HG02943 (cell line): Measurements from ENCODE around the gene PFKM.
A peak's percentile ranks its signal among the peaks of the same experiment; 100 is the strongest.
"Not testable (repeated sequence)": the region's sequence is repeated elsewhere in the genome, so short reads cannot be mapped to it uniquely, and the experiment has no call there.

ENCODE experiments used
- ATAC-seq: cut with Tn5 transposase; IDR thresholded peaks from one replicate; pipeline ENCODE4 v1.9.1; 2021; ENCODE audit warnings: mild to moderate bottlenecking, low read depth, moderate library complexity; ENCODE audit not compliant: unreplicated experiment

The PFKM gene

DNA sequence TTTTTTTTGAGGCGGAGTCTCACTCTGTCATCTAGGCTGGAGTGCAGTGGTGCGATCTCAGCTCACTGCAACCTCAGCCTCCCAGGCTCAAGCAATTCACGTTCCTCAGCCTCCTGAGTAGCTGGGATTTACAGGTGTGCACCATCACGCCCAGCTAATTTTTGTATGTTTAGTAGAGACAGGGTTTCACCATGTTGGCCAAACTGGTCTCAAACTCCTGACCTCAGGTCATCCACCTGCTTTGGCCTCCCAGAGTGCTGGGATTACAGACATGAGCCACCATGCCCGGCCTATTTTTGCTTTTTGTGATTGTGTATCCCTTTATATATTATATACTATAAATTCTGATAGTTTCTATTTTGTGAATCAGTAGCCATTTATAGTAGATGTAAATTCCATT lies 36.6 kb downstream of the PFKM start:
- not testable (repeated sequence) for ATAC-seq

DNA sequence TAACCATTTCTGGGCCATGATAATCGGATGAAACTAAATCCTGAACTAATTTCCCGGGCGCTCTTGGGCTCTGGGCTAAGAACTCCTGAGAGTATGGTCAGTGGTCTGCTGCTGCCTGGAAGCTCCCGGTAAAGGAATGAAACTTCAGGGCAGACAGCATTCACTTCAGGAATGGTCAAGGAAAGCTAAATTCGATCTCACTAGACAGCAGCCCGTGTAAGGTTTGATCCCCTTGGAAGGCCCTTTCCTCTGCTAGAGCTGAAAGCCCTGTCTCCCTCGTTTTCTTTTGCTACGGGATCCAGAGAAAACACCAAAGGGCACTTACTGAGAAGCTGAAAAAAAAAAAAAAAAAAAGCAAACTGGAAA lies 37.5 kb downstream of the PFKM start:
- no peak for ATAC-seq

DNA sequence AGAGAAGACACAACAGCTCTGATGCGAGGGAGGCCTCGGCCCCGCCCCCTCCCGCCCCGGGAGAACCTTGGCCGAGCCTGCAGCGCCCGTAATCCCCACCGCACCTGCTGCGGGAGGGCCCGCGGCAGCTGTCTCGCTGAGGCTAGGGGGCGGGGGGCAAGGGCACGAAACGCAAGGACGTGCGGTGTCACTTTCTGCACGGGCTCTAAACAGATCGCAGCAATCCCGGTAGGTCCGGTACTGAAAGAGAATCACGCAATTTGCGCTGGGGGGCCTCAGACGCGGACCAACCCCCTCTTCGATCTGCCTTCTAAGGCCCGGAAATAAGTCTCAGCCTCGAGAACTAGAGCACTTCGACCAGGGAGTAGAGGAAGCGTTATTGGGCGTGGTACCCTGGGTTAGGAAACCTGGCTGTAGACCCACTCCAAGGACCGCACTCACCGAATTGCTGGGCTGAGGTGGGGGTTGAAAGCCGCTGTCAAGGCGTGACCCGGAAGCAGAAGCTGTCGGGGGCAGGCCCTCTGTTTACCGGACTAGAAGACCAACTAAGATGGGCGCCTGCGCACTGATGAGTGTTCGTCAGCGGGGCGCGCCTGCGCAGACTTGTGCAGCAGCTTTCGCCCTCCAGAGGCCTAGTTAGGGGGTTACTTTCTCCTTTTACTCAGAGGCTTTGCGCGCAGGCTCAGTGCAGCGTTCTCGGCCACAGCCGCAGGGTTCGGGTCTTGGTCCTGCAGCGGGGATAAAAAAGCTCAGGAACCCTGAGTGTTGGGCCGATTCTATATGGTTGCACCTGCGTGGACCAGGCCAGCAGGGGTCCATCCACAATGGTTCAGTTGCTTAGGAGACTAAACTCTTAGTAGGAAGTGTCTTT lies 38.1 kb downstream of the PFKM start, which contains the start of gene ASB8:
TSS of gene ASB8 (minus strand) at position 498 of the 871 bp plus-strand sequence. CDS start 4,019 bp downstream, outside the sequence.
- peak; percentile 92 for ATAC-seq

DNA sequence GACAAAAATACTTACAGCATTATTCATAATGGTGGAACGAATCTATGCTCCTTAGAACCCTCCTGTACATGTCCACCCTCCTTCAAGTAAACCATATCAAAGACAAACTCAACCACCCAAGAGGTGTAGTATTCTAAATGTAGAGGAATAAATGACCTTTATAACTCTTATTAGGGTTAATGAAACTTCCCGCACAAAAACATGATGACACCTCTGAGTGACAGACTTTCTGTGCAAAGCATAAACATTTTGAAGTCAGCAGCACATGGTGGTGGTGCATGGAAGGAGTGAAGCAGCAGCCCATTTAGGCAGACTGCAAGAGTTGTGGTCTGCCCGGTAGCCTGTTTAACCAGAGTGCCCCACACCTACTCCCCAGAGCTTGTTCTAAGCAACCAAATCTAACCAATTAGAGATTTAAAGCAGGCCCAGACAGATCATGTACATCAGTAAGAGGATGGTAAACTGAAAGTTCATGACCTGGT lies 38.8 kb downstream of the PFKM start:
- ATAC-seq, result no peak

DNA sequence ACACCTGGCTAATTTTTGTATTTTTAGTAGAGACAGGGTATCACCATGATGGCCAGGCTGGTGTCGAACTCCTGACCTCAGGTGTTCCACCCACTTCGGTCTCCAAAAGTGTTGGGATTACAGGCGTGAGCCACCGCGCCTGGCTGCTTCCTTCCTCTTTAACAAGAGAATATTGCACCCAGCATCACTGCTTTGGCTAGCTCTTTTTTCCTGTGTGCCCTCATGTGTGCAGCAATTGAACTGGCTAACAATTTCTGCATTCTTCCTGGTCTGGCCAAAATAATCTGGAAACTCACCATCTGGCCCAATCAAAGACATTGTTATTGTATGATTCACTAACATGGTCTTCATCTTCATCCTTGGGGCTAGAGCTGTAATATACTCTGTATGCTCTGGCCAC lies 40.9 kb downstream of the PFKM start:
- no peak for ATAC-seq

DNA sequence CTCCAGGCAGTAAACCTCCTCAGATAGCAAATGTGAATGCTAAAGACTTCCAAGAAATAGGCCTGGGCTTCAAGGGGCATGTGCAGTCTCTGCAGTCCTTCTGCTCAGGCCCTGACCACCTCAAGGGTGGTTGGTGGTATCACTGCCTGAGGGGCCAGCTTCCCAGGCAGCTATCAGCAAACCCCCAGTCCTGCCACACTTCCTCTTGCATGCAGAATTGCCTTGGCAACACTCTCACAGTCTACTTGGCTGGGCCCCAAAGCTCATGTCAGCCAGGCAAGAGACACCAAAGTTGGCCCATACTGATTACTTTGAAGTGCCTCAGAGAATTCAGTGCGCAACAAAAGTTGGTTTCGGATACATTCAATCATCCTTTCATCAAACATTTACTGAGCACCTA lies 41.6 kb downstream of the PFKM start:
- no peak for ATAC-seq

DNA sequence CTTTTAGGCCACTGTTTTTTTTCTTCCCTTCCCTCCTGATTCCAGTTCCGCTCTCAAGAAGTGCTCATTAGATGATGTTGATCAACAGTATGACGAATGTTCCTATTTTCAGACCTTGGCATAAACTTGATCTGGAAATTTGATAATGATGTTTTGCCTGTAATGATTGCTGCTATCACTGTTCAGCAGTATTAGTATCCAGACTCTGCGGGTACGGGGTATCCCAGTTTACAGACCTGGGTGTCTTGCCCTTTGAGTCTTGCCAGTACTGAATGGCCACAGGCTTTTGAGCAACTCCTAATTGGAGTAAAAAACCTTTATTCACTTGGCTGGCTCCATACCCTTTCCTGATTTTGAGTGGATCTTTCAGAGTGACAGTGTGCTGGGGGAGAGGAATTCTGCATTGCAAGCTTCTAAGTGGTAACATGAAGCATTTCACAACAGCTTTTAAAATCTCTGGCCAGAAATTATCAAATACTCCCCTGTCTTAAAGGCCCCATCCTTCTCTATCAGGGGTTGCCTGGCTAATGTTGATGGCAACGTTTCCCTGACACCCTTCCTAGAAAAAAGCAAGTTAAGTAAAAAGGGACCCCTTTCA lies 44.1 kb downstream of the PFKM start:
- ATAC-seq, result no peak

DNA sequence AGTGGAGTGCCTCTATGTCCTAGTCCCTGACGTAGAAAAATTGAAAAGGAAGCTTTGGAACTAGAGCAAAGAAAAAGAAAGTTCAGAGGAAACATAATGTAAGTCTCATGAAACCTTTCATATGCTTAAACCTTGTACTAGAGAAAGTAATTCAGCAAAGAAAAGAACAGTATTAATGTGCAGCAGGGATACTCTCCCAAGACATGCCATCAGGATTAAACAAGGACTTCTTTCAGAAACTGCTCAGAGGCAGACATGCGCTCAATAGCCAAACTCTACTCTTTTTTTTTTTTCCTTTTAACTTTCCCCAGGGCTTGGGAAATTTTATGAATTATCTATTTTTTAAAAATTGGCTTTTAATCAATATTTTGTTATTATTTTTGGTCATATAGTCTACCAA lies 45.3 kb downstream of the PFKM start:
- no peak for ATAC-seq

DNA sequence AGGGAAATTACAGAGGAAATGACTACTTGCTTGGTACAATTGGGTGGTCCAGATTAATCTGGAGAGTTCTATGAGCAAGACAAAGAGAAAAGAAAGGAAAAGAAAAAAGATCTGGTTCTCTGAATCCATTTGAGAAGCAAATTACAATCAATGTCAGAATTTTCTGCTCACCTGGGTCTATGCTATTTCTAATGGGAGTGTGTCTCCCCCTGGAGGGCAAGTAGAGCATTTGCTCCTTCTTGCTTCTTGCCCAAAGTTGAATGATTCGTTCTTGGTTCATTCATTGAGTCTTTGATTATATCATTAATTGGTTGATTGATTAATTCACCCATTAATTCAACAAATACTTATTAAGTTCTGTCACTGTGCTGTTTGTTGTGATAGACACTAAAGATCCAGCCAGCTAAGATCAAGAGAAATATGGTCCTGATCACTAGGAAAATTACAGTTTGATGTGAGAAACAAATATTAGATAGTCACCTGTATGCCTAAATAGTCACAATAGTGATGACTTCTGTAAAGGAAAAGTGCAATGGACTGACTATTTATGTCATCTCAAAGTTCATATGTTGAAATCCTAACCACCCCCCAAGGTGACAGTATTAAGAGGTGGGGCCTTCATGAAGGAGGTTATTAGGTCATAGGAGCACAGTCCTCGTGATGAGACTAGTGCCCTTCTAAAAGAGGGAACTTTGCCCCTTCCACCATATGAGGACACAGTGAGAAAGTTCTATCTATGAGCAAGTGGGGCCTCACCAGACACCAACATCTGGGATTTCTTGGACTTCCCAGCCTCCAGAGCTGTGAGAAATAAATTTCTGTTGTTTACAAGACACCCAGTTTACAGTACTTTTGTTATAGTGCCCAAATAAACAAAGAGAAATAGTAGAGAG lies 46.2 kb downstream of the PFKM start:
- no peak for ATAC-seq

DNA sequence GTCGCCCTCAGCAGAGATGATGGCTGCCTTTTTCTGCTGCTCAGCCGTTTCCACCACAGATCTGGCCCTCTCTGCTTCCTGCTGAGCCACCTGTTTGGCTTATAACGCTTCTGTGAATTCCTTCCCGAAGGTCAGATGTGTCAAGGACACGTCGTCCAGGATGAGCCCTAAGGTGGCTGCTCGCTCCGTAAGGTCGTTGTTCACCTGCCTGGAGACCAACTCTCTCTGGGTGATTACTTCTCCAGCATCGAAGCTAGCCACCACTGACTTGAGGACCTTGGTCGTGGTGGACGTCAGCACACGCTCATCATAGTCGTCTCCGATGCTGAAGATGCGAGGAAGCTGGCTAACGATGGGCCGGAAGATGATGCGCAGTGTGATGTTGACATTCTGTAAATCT lies 49.8 kb downstream of the PFKM start:
- ATAC-seq, result no peak

DNA sequence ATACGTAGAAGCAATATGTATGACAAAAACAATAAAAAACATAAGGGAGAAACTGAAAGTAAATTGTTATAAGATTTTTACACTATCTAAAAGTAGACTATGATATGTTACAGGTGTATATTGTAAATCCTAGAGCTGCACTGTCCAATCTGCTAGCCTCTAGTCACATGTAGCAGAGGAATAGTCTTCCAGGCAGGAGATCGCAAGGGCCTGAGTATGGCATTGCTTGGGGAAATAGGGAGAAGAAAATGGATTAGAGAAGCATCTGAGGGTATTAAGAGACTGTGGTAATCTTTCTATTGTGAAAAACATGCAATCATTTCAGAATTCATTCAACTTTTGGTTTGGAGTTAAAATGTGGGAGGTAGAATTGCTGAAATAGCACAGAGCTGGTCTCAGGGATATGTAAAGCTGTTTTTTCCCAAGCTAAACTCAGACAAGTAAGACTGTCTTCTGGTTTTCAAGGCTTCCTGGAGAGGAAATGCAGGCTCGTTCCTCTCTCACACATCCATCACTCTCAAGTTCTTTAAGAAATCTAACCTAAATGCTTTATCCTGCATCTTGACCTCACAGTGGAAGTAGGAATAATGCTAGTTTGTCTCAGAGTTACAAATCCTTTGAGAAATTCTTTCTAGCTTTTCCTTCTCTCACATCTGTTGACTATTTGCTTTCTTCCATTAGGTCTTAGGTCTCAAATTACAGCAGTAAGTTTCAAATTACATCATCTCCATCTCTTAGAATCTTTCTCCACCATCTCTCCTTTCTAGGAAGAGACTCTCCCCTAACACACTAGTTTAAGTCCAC lies 56.7 kb downstream of the PFKM start:
- ATAC-seq, result no peak

DNA sequence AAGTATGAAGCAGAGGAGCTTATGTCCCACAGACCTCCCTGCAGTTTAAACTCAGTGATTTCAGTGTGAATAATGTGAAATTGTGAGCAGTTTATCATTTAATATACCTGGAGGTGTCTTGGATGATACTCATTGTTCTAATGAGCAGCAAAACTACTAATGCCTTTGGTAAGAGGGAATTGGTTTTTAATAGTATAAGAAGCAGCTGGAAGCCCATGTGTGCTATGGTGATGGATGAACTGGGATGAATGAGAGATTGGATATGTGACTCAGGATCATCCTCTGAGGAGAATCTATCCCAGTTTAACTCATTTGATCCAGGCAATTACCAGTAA lies 57.2 kb downstream of the PFKM start:
- ATAC-seq, result no peak

DNA sequence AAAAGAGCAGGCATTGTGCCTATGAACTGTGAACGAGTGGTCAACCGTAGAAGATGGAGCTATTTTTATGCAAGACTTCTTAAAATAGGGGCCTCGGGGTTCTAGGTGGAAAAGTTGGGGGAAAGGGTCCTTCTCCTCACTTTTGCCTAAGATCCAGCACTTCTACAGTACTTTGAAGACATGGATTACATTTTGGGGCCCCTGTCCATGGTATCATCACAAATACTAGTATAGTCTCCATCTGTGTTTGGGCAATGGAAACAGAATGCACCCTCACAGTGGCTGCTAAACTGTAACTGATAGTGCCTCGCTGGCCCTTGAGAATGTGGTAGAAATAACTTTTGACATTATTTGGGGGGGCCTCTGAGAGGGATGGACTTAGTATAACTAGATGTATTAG lies 58.8 kb downstream of the PFKM start:
- no peak for ATAC-seq

DNA sequence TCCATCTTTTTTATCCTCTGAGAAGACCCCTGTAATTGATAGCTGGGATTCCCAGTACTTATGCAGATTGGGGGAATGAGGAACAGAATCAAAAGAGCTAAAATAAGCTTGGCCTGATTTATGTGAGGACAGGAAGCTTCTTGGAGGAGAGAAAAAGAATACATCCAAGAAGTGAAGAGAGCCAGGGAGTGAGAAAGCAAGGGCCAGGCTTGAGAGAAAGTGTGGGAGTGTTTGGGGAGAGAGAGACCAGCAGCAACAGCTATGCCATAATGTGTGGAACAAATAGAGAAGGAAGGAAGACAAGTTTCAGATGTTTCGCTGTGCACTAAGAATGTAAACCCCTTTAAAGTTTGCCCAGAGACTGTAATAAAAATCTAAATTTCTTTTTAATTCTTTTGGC lies 60.3 kb downstream of the PFKM start:
- no peak for ATAC-seq

DNA sequence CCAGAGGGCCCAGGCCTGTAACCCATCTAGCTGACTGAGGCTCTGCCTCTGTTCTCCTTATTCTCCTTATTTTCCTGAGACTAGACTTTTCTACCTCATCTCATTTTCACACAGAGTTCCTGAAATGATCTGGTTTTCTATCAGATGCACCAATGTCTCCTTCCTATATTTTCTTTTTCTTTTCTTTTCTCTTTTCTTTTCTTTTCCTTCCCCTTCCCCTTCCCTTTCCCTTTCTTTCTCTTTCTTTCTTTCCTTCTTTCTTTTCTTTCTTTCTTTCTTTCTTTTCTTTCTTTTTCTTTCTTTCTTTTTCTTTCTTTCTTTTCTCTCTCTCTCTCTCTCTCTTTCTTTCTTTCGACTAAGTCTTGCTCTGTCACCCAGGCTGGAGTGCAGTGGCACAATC lies 61.3 kb downstream of the PFKM start:
- no peak for ATAC-seq

DNA sequence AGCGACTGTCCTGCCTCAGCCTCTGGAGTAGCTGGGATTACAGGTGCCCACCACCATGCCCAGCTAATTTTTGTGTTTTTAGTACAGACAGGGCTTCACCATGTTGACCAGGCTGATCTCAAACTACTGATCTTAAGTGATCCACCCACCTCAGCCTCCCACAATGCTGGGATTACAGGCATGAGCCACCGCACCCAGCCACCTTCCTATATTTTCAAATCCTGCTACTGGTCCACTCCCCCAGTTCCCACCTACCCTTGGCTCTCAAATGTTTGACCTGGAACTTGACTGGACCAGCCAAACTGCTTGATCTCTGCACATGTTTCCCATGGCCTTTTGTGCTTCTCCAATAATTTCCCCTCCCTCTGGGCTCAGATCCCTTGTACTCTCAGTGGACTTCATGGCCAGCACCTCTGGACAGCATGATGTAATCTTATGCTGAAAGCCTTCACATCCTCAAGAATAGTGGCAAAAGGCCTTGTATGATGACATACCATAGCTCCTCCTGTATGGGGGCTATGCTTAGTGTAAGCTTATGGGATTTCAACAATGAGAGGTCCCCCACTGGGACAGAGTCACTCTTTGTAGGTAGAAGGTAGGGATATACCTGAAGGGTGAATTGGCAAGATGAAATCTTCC lies 61.8 kb downstream of the PFKM start:
- no peak for ATAC-seq

DNA sequence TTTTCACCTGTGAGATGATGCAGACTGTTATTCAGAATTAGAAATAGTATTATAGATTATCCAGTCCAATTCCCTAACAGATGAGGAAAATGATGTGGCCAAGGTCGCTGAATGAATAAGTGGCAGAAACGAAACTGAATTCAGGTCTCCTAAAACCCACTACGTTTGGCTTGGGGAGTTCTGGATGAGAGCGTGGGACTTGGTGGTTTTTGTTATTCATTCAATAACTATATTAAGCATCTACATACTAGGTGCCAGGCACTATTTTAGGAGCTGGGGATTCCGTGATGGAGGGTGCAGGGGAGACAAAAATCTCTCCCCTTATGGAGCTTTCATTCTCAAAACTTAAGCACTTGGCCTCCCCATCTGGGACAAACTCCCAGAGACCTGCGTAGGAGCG lies 63.5 kb downstream of the PFKM start:
- no peak for ATAC-seq

DNA sequence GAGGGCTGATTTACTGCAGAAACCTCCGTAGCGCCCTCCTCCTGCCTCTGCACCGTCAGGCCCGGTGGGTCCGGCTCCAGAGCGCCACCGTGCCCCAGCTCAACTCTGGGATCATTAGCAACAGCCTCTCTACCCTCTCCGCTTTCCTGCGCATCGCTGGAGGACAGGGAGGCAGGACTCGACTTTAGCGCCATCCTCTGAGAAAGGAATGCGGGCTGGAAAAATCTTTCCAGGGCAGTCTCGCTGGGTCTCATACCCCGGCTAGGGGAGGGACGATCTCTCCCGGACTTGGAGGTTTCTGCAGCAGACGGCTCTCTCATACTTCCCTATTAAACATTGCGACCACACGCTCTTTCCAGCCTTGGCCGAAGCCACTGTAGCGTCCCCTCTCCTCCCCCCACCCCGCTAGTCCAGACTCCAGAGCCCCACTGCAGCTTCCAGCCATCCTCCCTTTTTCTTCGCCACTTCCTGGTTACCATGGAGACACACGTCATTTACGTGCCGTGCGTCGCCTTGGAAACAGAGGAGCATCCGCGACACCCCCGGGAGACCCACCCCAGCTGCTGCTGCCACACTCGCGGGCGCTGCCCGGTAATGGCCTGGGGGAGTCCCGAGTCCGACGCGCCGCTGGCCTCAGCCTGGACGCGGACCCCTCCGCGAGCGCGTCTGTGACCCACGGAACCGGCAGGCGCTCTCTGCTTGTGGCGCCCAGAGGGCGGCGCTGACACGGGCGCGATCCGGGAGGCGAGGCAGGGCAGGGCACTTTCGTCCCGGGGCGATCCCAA lies 64.1 kb downstream of the PFKM start, which contains the start of gene CCDC184:
TSS of gene CCDC184 (plus strand) at position 554 of the 785 bp plus-strand sequence. CDS start 479 bp downstream, outside the sequence.
- ATAC-seq, result peak; percentile 76
